Activated CD8-positive, alpha-beta memory T cell treated with anti-CD3 and anti-CD28 coated beads, Interleukin-2, amount 50 U/mL, for 1 hour (primary cell): ENCODE results near the gene RCE1.
A peak's percentile ranks its signal among the peaks of the same experiment; 100 is the strongest.
"Not testable (repeated sequence)": the region's sequence is repeated elsewhere in the genome, so short reads cannot be mapped to it uniquely, and the experiment has no call there.

Experiments
- DNase-seq: peaks from one replicate; pipeline ENCODE4 v3.0.0-alpha.2; 2020; ENCODE audit errors: extremely low read depth

The RCE1 gene, protein sequence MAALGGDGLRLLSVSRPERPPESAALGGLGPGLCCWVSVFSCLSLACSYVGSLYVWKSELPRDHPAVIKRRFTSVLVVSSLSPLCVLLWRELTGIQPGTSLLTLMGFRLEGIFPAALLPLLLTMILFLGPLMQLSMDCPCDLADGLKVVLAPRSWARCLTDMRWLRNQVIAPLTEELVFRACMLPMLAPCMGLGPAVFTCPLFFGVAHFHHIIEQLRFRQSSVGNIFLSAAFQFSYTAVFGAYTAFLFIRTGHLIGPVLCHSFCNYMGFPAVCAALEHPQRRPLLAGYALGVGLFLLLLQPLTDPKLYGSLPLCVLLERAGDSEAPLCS

DNA sequence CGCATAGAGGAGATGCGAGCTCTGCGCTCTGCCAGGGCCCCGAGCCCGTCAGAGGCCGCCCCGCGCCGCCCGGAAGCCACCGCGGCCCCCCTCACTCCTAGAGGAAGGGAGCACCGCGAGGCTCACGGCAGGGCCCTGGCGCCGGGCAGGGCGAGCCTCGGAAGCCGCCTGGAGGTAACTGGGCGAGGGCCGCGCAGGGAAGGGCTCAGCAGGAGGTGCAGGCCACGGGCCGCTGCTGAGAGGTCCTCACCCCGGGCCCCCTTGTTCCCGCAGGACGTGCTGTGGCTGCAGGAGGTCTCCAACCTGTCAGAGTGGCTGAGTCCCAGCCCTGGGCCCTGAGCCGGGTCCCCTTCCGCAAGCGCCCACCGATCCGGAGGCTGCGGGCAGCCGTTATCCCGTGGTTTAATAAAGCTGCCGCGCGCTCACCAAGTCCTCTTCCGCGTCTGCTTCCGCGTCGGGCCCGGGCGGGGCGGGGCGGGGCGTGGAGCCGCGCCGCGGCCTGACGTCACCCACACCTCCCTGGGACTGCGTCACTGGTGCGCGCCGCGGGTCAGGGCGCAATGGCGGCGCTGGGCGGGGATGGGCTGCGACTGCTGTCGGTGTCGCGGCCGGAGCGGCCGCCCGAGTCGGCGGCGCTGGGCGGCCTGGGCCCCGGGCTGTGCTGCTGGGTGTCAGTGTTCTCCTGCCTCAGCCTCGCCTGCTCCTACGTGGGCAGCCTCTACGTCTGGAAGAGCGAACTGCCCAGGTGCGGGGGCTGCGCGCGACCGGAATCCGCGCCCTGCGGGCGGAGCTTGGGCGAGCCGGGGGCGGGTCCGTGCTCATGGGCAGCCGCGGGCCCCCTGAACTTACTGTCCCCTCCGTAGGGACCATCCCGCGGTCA, at the start of gene RCE1:
Gene RCE1, plus strand, starts transcription at position 546 of the 880 bp plus-strand sequence. Its CDS starts 15 bp downstream, at position 561.
- peak; percentile 63 for DNase-seq

DNA sequence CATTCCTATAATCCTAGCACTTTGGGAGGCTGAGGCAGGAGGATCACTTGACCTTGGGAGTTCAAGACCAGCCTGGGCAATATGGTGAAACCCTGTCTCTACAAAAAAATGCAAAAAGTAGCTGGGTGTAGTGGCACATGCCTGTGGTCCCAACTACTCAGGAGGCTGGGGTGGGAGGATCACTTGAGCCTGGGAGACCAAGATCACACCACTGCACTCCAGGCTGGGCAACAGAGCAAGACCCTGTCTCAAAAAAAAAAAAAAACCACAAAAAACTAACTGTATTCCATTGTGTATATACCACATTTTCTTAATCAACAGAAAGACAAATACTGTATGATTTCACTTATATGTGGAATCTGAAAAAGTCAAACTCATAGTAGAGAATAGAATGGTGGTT, 43.4 kb upstream of the RCE1 start:
- not testable (repeated sequence) for DNase-seq

GRCh38 chr11:66800720-66801428, 42.4 kb upstream of the RCE1 start:
- no peak for DNase-seq

DNA sequence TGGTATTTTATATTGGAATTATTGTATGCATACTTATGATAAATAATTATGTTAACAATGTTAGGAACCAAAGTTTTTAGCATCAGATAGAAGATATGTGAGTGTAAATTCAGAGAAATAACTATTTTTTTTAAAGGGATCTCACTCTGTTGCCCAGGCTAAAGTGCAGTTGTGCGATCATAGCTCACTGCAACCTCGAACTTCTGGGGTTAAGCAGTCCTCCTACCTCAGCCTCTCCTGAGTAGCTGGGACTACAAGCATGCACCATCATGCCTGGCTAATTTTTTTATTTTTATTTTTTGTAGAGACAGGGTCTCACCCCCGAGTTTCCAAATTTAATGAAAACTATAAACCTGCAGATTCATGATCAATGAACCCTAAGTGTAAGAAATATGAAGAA, 33.6 kb upstream of the RCE1 start:
- DNase-seq: no peak

GRCh38 chr11:66810576-66811185, 32.6 kb upstream of the RCE1 start:
- no peak for DNase-seq

GRCh38 chr11:66814678-66815077, 28.6 kb upstream of the RCE1 start:
- DNase-seq: no peak

DNA sequence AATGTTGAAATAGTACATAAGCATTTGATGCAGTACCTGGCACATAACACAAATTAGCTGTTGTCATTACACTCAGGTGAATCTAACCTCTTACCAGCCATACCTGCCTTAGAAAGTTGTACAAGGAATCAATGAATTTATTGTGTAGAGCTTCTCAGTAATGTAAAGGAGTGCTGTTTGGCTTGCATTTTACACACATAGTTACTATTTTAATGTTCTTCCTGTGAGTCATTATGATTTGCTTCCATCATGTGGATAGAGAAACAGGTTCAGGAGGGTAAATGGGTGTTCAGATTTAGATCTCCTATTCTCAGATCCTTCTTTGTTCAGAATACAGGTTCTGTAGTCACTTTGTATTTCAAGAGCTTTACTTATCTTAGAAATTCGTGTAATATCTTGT, 27.6 kb upstream of the RCE1 start:
- no peak for DNase-seq

DNA sequence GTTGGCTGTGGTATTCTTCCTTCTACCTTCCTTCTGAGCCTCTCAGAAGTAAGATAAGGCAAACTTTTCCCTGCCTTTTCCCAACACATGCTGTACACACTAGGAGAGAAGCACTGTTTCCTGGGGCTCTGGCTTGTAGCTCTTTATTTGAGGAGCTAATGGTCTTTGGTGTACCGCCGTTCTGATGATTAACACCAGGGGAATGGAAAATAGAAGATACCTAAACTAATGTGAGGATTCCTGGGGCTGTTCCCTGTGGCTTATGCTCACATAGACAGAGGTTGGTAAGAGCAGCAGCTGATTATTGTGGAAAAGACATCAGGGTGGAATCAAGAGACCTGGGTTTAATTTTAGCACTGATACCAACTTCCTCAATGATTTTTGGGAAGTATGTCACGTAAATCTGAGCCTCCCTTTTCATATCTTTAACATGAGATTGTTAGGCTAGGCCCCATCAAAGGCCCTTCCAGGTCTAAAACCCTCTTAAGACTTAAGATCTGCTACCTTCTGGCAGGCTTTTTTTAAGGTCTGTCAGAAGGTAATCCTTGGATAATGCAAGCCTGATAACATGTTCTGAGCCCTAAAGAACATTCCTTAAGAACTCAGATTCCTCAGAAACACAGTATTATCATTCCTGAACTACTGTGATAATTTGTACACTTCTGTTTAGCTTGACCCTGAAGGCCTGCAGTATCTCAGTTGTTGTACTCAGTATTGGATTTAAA, 24.8 kb upstream of the RCE1 start:
- no peak for DNase-seq

DNA sequence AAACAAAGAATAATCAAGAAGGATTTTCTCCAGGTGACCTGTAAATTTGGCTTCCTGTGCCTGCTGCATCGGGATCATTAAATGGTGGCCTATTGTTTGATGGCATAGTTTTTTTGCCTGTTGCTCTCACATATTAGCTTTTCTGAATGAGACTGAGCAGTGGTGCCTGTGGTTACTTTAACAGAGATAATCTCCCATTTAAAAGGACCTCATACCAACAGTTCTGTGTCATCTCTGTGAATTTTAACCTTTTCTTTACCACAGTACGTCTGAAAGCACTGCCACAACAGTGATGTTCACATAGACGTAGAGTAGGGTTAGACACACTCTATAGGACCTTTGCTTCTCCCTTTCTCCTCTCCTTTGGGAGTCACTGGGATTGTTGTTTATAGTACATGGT, 22.9 kb upstream of the RCE1 start:
- DNase-seq: no peak

- DNase-seq: no peak
Observed at GRCh38 chr11:66820901-66821300, 22.3 kb upstream of the RCE1 start.

DNA sequence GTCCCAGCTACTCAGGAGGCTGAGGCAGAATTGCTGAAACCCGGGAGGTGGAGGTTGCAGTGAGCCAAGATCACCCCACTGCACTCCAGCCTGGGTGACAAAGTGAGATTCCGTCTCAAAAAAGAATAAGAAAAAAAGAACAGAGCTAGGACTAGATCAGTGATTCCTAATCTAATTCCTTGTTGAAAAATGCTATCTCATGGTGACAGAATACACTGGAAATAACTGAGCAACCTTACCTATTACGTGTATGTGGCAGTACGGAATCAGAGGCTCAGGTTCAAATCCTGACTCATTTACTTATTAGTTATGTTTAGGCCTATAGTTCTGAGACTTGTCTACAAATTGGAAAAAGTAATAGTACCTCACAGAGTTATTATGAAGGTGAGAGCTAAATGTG, 19.5 kb upstream of the RCE1 start:
- no peak for DNase-seq

DNA sequence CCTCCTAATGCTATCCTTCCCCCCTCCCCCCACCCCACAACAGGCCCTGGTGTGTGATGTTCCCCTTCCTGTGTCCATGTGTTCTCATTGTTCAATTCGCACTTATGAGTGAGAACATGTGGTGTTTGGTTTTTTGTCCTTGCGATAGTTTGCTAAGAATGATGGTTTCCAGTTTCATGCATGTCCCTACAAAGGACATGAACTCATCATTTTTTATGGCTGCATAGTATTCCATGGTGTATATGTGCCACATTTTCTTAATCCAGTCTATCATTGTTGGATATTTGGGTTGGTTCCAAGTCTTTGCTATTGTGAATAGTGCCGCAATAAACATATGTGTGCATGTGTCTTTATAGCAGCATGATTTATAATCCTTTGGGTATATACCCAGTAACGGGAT, 18.7 kb upstream of the RCE1 start:
- DNase-seq: not testable (repeated sequence)

GRCh38 chr11:66834539-66834845, 8.7 kb upstream of the RCE1 start:
- no peak for DNase-seq

DNA sequence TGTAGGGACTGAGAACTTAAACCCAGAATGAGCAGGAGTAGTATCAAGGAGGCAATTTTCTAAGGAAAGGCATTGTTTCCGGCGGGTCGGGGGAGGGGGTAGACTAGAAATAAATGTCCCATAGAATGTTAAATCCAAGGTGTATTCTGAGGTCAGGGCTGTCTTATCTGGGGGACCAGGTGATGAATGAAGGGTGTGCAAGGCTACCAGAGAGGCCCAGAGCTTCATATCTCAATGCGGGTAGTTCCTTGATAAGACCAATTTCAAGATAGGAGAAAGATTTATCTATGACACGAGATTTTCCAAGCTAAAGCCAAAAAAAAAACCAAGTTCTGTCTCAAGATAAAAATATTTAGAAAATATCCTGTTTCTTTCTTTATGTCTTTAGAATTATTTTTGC, 8.3 kb upstream of the RCE1 start:
- DNase-seq: no peak

DNA sequence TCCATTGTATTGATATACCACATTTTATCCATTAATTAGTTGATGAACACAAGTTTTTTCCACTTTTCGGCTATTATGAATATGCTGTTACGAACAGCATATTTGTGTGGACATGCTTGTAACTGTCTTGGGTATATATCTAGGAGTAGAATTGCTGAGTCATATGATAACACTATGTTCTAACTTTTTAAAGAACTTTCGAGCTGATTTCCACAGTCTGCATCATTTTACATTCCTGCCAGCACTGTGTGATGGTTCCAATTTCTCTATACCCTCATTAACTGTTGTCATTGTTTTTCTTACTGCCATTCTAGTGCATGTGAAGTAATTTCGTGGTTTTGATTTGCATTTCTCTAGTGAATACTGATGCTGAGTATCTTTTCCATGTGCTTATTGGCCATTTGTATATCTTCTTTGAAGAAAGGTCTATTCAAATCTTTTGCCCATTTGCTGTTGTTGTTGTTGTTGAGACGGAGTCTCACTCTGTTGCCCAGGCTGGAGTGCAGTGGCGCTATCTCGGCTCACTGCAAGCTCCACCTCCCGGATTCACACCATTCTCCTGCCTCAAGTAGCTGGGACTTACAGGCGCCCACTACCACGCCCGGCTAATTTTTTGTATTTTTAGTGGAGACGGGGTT, 7.4 kb upstream of the RCE1 start:
- no peak for DNase-seq

GRCh38 chr11:66840317-66841091, 2.7 kb upstream of the RCE1 start:
- DNase-seq: no peak

DNA sequence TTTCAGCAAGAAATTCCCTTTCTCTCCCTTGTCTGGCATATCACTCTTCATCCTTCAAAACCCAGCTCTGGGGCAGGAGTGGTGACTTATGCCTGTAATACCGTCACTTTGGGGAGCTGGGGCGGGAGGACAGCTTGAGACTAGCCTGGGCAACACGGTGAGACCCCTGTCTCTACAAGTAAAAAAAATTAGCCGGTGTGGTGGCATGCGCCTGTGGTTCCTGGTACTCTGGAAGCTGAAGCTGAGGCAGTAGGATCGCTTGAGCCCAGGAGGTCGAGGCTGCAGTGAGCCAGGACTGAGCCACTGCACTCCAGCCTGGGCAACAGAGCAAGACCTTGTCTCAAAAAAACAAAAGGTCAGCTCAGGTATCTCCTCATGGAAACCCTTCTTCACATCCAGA, 1.4 kb upstream of the RCE1 start:
- DNase-seq: no peak

- DNase-seq: no peak
Observed at GRCh38 chr11:66842501-66842895, 743 bp upstream of the RCE1 start.

DNA sequence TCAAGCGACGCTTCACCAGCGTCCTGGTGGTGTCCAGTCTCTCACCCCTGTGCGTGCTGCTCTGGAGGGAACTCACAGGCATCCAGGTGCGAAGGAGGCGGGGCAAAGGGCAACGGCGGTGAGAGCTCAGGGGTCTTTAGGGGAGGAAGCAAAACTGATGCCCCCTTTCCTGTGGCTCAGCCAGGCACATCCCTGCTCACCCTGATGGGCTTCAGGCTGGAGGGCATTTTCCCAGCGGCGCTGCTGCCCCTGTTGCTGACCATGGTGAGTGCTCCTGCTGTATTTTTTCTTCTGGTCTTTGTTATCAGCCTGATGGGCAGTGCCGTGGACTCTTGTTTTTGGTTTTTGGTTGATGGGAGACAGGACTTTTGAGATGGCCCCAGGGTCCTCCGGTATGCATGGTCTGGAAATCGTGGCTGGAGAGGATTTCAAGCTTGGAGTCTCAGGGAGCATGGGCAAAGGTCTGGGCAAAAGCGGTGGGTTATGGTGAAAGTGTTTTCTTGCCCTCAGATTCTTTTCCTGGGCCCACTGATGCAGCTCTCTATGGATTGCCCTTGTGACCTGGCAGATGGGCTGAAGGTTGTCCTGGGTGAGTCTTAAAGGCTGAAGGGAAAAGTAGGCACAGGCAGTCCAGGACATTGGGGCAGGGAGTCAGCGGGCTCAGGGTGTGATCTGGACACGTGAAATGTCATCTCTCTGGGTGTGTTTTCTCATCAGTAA, 695 bp downstream of the RCE1 start:
- DNase-seq: no peak
